ENCODE results near the gene FAM222B. TPM values are rescaled to one million over a fixed set of nuclear protein-coding genes. Genes with fewer than 3 reads are reported as not detected.

Gene FAM222B
- total and polyA plus RNA-seq, 2 donors (not counting 1 experiment from before 2014, with no cell fraction given): 10.8 to 23.1 TPM

- Histone ChIP-seq H3K9me3 (ENCODE audit: control extremely low read depth in 1 of 3, control insufficient read depth in 2 of 3, insufficient read depth in 1 of 3, low read length in 2 of 3) (no peaks in the 10 kb centered on the region), H3K36me3 (replicated peaks in 1 of 2; ENCODE audit: control extremely low read depth in 1 of 2, control insufficient read depth in 1 of 2, extremely low read depth in 1 of 2, insufficient read depth in 2 of 2, low read length in 1 of 2) (no peaks in the 10 kb centered on the region), H2AFZ (ENCODE audit: insufficient read depth, low read depth, low read length, poor library complexity, severe bottlenecking) (peak overlapping the region; percentile 96), H3K79me2 (ENCODE audit: control insufficient read depth, insufficient read depth, low read length) (no peaks in the 10 kb centered on the region), H3K4me2 (replicated peaks; ENCODE audit: low read depth, low read length, poor library complexity, severe bottlenecking) (peak overlapping the region; percentile 93), H4K20me1 (ENCODE audit: control insufficient read depth, insufficient read depth, low read length, poor library complexity, severe bottlenecking) (no peaks in the 10 kb centered on the region), H3K9ac (ENCODE audit: low read length) (peak overlapping the region; percentile 74), H3K27ac (ENCODE audit: low read length in 2 of 2) (peak overlapping the region; percentile 69 to 79), H3K4me3 (ENCODE audit: control extremely low read depth in 1 of 5, extremely low read depth in 1 of 5, insufficient read depth in 1 of 5, low read depth in 2 of 5, low read length in 4 of 5) (peak overlapping the region; percentile 54 to 88 (median 73)), H3K4me1 (ENCODE audit: control insufficient read depth in 2 of 2, insufficient read depth in 2 of 2, low read length in 2 of 2) (peaks cover 9 to 18% of the 10 kb centered on the region in 2 donors), H3K27me3 (replicated peaks in 1 of 4; ENCODE audit: control extremely low read depth in 1 of 4, control insufficient read depth in 3 of 4, insufficient read depth in 4 of 4, low read length in 3 of 4) (no peaks in the 10 kb centered on the region)
- ChIA-PET POLR2A (interaction anchor here (0.6 to 2.8 kb wide), 10 partner anchors 9 to 241 kb away, joined by 3 to 38 read pairs (median 4); partner anchors contain the start of genes BLTP2, NEK8, PHF12 and RPL23A), CTCF (interaction anchor here (0.6 to 3.2 kb wide), 7 partner anchors 8 to 191 kb away, joined by 3 to 31 read pairs (median 6); partner anchors contain the start of genes RPL23A and TLCD1)
- peaks cover 19% of the 10 kb centered on the region for H3K4me1 Mint-ChIP-seq
- H3K27me3 Mint-ChIP-seq: no peaks in the 10 kb centered on the region
- no peaks in the 10 kb centered on the region for H3K9me3 Mint-ChIP-seq (ENCODE audit: insufficient read depth)
- under 1% methylated on average over 68 of the region's 74 CpGs for WGBS (ENCODE audit: insufficient coverage)
- peak; percentile 90 for ATAC-seq (ENCODE audit: low read depth)
- TF ChIP-seq EZH2 (IDR thresholded peaks at IDR 0.05; ENCODE audit: borderline replicate concordance, insufficient read depth, low read depth, low read length, poor library complexity, severe bottlenecking) (no peak), CTCF (IDR thresholded peaks at IDR 0.05) (no peak)
- peak overlapping the region; percentile 96 for H3K4me3 Mint-ChIP-seq
- H3K27ac Mint-ChIP-seq: peak overlapping the region; percentile 93
- DNase-seq: peak; percentile 88
- intact Hi-C loops (cut with micrococcal nuclease): loop anchor here (1.0 to 10.0 kb wide), 5 partner anchors 8 to 434 kb away; partner anchors contain the start of genes ALDOC, BLTP2, PIGS and RPL23A
Observed at GRCh38 chr17:28710861-28711722, 131.5 kb downstream of the FAM222B start.
